HCT116 (cell line): Measurements from ENCODE around the gene AAK1. TPM values are rescaled to one million over a fixed set of nuclear protein-coding genes. Genes with fewer than 3 reads are reported as not detected.

ENCODE experiments used
- ATAC-seq: fragments of 200-7000 bp; cut with Tn5 transposase; 2 replicates; pipeline ENCODE4 v1.9.1; 2020; ENCODE audit warnings: mild to moderate bottlenecking, moderate library complexity
- BruUV-seq: library from RNA; stranded (reverse); fragments of 400-500 nt; replicated peaks from 2 replicates; lab custom pipeline; 2021; lab: Mats Ljungman, UMichigan
- CTCF ChIA-PET: fragments of 300-600 bp; sonication (Branson Sonifier 250); formaldehyde crosslinking; loops from one replicate; lab custom pipeline; 2021; ENCODE audit warnings: antibody characterized with exemption; lab: Charles Lee
- POLR2A ChIA-PET: fragments of 300-600, 350-600 bp; sonication (Branson Sonifier 250); formaldehyde crosslinking; loops from one replicate; lab custom pipeline; 2021; ENCODE audit warnings: antibody characterized with exemption; lab: Charles Lee
- RAD21 ChIA-PET, 2 experiments: fragments of 300-600 bp; sonication (Branson Sonifier 250); formaldehyde crosslinking; loops; one replicate each; lab custom pipeline; 2023; ENCODE audit warnings: low total read pairs in 2 of 2; ENCODE audit not compliant: uncharacterized antibody in 2 of 2, unreplicated experiment in 2 of 2, low non-redundant PET in 1 of 2; lab: Charles Lee
- DNase-seq: peaks from one replicate; pipeline ENCODE4 v3.0.0-alpha.2; 2010; ENCODE audit warnings: low read depth, low spot score
- H2AFZ ChIP-seq: fragments of 200-600 bp; shearing (Covaris generic), sonication (generic); 2 replicates; pipeline ENCODE4 v1.6.1; 2017; ENCODE audit warnings: low read depth, mixed run types, mixed read lengths, antibody characterized with exemption, low read length; ENCODE audit not compliant: poor library complexity, severe bottlenecking
- H3K27ac ChIP-seq: 2 replicates; pipeline ENCODE4 v1.5.1; 2012; ENCODE audit warnings: low read depth, low read length
- H3K27me3 ChIP-seq: fragments of 200-600 bp; sonication (generic); 2 replicates; pipeline ENCODE4 v1.6.1; 2016; ENCODE audit warnings: mixed run types, low read length, mixed read lengths; ENCODE audit not compliant: insufficient read depth
- H3K36me3 ChIP-seq, 2 experiments: fragments of 200-500 bp in 1 of 2; fragments of 200-600 bp in 1 of 2; sonication (Bioruptor generic) in 1 of 2; sonication (generic) in 1 of 2; 2 replicates each; pipeline versions ENCODE4 v1.5.1 to v1.6.1; 2014 to 2016; ENCODE audit warnings: low read length in 2 of 2, inconsistent platforms in 1 of 2, mixed read lengths in 1 of 2, mixed run types in 1 of 2; ENCODE audit not compliant: insufficient read depth in 2 of 2, control insufficient read depth in 1 of 2
- H3K4me1 ChIP-seq, 2 experiments: fragments of 200-600 bp in 1 of 2; sonication (generic) in 1 of 2; 2 replicates each; pipeline versions ENCODE4 v1.5.1 to v1.6.1; 2012 to 2017; ENCODE audit warnings: low read length in 2 of 2, inconsistent platforms in 1 of 2, mild to moderate bottlenecking in 1 of 2, mixed read lengths in 1 of 2, mixed run types in 1 of 2, moderate library complexity in 1 of 2; ENCODE audit not compliant: insufficient read depth in 2 of 2, control insufficient read depth in 1 of 2
- H3K4me2 ChIP-seq: fragments of 200-600 bp; sonication (generic); 2 replicates; pipeline ENCODE4 v1.6.1; 2017; ENCODE audit warnings: mixed run types, low read length, mixed read lengths
- H3K4me3 ChIP-seq, 2 experiments: fragments of 200-600 bp in 1 of 2; sonication (generic) in 1 of 2; replicated peaks in 1 of 2; 2 replicates each; pipeline ENCODE4 v1.5.1; 2011 to 2016; ENCODE audit warnings: low read length in 2 of 2, control low read depth in 1 of 2, low read depth in 1 of 2, mild to moderate bottlenecking in 1 of 2, mixed read lengths in 1 of 2, mixed run types in 1 of 2
- H3K79me2 ChIP-seq: fragments of 200-600 bp; sonication (generic); 2 replicates; pipeline ENCODE4 v1.6.1; 2017; ENCODE audit warnings: mild to moderate bottlenecking, mixed run types, low read length, moderate library complexity, mixed read lengths; ENCODE audit not compliant: insufficient read depth
- H3K9ac ChIP-seq: fragments of 200-600 bp; sonication (generic); 2 replicates; pipeline ENCODE4 v1.6.1; 2016; ENCODE audit warnings: low read length, mixed read lengths
- H3K9me2 ChIP-seq: fragments of 200-600 bp; sonication (generic), shearing (Covaris generic); 2 replicates; pipeline ENCODE4 v1.6.1; 2017; ENCODE audit warnings: mixed run types, mild to moderate bottlenecking, moderate library complexity; ENCODE audit not compliant: insufficient read depth
- H3K9me3 ChIP-seq, 2 experiments: fragments of 200-500 bp in 1 of 2; fragments of 200-600 bp in 1 of 2; sonication (Bioruptor generic) in 1 of 2; sonication (generic) in 1 of 2; 2 replicates each; pipeline ENCODE4 v1.6.1; 2014 to 2017; ENCODE audit warnings: low read length in 2 of 2, mixed read lengths in 2 of 2, inconsistent platforms in 1 of 2, low read depth in 1 of 2, mild to moderate bottlenecking in 1 of 2, mixed run types in 1 of 2, moderate library complexity in 1 of 2; ENCODE audit not compliant: control insufficient read depth in 1 of 2, insufficient read depth in 1 of 2
- H4K20me1 ChIP-seq: fragments of 200-600 bp; sonication (generic), shearing (Covaris generic); 2 replicates; pipeline ENCODE4 v1.6.1; 2017; ENCODE audit warnings: mixed run types, mild to moderate bottlenecking, moderate library complexity; ENCODE audit not compliant: insufficient read depth
- CBX3 ChIP-seq: IDR thresholded peaks from 2 replicates; pipeline ENCODE4 v1.6.1; 2012; ENCODE audit warnings: low read depth
- CEBPB ChIP-seq: IDR thresholded peaks from 2 replicates; pipeline ENCODE4 v1.6.1; 2012; ENCODE audit warnings: low read depth
- CTCF ChIP-seq, 3 experiments: fragments of 200-600 bp in 1 of 3; sonication (generic) in 1 of 3; IDR thresholded peaks in 2 of 3; conservative IDR thresholded peaks in 1 of 3; 2 replicates each; pipeline ENCODE4 v1.5.1; 2012 to 2017; ENCODE audit warnings: low read depth in 2 of 3, low read length in 2 of 3, antibody characterized with exemption in 1 of 3, borderline replicate concordance in 1 of 3, control low read depth in 1 of 3, mild to moderate bottlenecking in 1 of 3, mixed read lengths in 1 of 3, mixed run types in 1 of 3, moderate library complexity in 1 of 3; ENCODE audit not compliant: insufficient read depth in 1 of 3
- EGR1 ChIP-seq: IDR thresholded peaks from 2 replicates; pipeline ENCODE4 v1.6.1; 2012; ENCODE audit warnings: low read depth
- ELF1 ChIP-seq: IDR thresholded peaks from 2 replicates; pipeline ENCODE4 v1.6.1; 2012; ENCODE audit warnings: low read depth, borderline replicate concordance
- EZH2 ChIP-seq: fragments of 200-600 bp; sonication (generic); IDR thresholded peaks from 2 replicates; pipeline ENCODE4 v1.6.1; 2017; ENCODE audit warnings: antibody characterized with exemption, mixed run types
- EZH2phosphoT487 ChIP-seq: fragments of 200-600 bp; IDR thresholded peaks from 2 replicates; pipeline ENCODE4 v1.6.1; 2018; ENCODE audit warnings: antibody characterized with exemption, borderline replicate concordance
- FOSL1 ChIP-seq: IDR thresholded peaks from 2 replicates; pipeline ENCODE4 v1.6.1; 2012; ENCODE audit warnings: low read depth
- JUND ChIP-seq: IDR thresholded peaks from 2 replicates; pipeline ENCODE4 v1.6.1; 2012
- POLR2A ChIP-seq: IDR thresholded peaks from 2 replicates; pipeline ENCODE4 v1.7.0; 2011; ENCODE audit warnings: borderline replicate concordance; ENCODE audit not compliant: insufficient read depth, insufficient read length; ENCODE audit errors: extremely low read depth
- POLR2AphosphoS5 ChIP-seq: IDR thresholded peaks from 2 replicates; pipeline ENCODE4 v1.6.1; 2011; ENCODE audit warnings: mild to moderate bottlenecking, low read depth, low read length, moderate library complexity
- RAD21 ChIP-seq: IDR thresholded peaks from 2 replicates; pipeline ENCODE4 v1.6.1; 2012; ENCODE audit warnings: low read depth, mild to moderate bottlenecking
- SIN3A ChIP-seq: IDR thresholded peaks from 2 replicates; pipeline ENCODE4 v1.6.1; 2012; ENCODE audit warnings: low read depth
- SP1 ChIP-seq: IDR thresholded peaks from 2 replicates; pipeline ENCODE4 v1.6.1; 2012; ENCODE audit warnings: low read depth
- SRF ChIP-seq: IDR thresholded peaks from 2 replicates; pipeline ENCODE4 v1.6.1; 2012; ENCODE audit warnings: low read depth
- TCF7L2 ChIP-seq: IDR thresholded peaks from 2 replicates; pipeline ENCODE4 v1.7.0; 2011; ENCODE audit warnings: borderline replicate concordance, inconsistent platforms; ENCODE audit not compliant: insufficient read depth, insufficient read length; ENCODE audit errors: extremely low read depth
- YY1 ChIP-seq: IDR thresholded peaks from 2 replicates; pipeline ENCODE4 v1.6.1; 2011; ENCODE audit warnings: low read length, low read depth, moderate library complexity, mild to moderate bottlenecking; ENCODE audit not compliant: insufficient replicate concordance; ENCODE audit errors: extremely low read depth
- ZNF274 ChIP-seq: fragments of 200-500 bp; sonication (Bioruptor generic); IDR thresholded peaks from 2 replicates; pipeline ENCODE4 v1.6.1; 2014; ENCODE audit warnings: mild to moderate bottlenecking, low read depth, low read length, inconsistent platforms
- intact Hi-C: fragments of 100-400 bp; cut with micrococcal nuclease; formaldehyde crosslinking; loops from 2 replicates; pipeline ENCODE4 v1.10.0; 2022
- total RNA-seq: library from RNA; stranded (reverse); gene quantifications from one replicate; pipeline ENCODE4 v1.2.1, GENCODE V29; 2021; ENCODE audit not compliant: unreplicated experiment
- TF ChIP-seq, protein P1 (sequence below): IDR thresholded peaks from 2 replicates; pipeline ENCODE4 v1.6.1; 2012
- TF ChIP-seq, protein P2 (sequence below): IDR thresholded peaks from 2 replicates; pipeline ENCODE4 v1.6.1; 2012
- TF ChIP-seq, protein P3 (sequence below): IDR thresholded peaks from 2 replicates; pipeline ENCODE4 v1.6.1; 2012; ENCODE audit warnings: low read depth

Gene AAK1
- total RNA-seq, 1 experiment from 2014 or later: 32.0 TPM

GRCh38 chr2:69601179-69601612 is 42.3 kb downstream of the AAK1 start:
- H4K20me1 ChIP-seq: no peaks in the 10 kb centered on the region
- H3K4me2 ChIP-seq: peak overlapping the region; percentile 48
- H3K4me3 ChIP-seq: no peak overlapping the region
- H3K36me3 ChIP-seq: no peaks in the 10 kb centered on the region
- ChIA-PET CTCF (interaction anchor here (1.0 kb wide), 1 partner anchor 36 kb away, joined by 4 read pairs; no protein-coding TSS in a partner anchor), RAD21 (no interaction called here), POLR2A (no interaction called here)
- no peak overlapping the region for H2AFZ ChIP-seq
- no peaks in the 10 kb centered on the region for H3K79me2 ChIP-seq
- no peak overlapping the region for H3K9ac ChIP-seq
- intact Hi-C loops: no loop called here
- no peaks in the 10 kb centered on the region for H3K9me3 ChIP-seq
- H3K4me1 ChIP-seq: peaks cover 15 to 25% of the 10 kb centered on the region in 2 experiments
- peak; percentile 61 for DNase-seq
- no peaks in the 10 kb centered on the region for H3K9me2 ChIP-seq
- no TSS peak for BruUV-seq
- ATAC-seq: peak; percentile 96
- no peaks in the 10 kb centered on the region for H3K27me3 ChIP-seq
- peak overlapping the region; percentile 19; the same call in 1 of the 2 replicates for H3K27ac ChIP-seq
- TF ChIP-seq ZNF274 (no peak), RAD21 (peak; percentile 8; the same call in 1 of the 2 replicates), POLR2AphosphoS5 (no peak), CTCF (IDR thresholded peaks at IDR 0.05 in 2 of 3, conservative IDR thresholded peaks at IDR 0.05 in 1 of 3; ENCODE audit: borderline replicate concordance in 1 of 3, insufficient read depth in 1 of 3, low read depth in 2 of 3, low read length in 2 of 3) (no peak), FOSL1 (peak; percentile 72; the same call in 1 of the 2 replicates), TCF7L2 (no peak), SIN3A (no peak; the same call in 1 of the 2 replicates), EGR1 (no peak), YY1 (no peak), CEBPB (peak; percentile 30; the same call in 1 of the 2 replicates), JUND (peak; percentile 58), CBX3 (peak; percentile 58; the same call in 1 of the 2 replicates), EZH2phosphoT487 (no peak), POLR2A (no peak), SP1 (peak; percentile 54), EZH2 (no peak), SRF (no peak), ELF1 (no peak)
- TF ChIP-seq, protein P1, sequence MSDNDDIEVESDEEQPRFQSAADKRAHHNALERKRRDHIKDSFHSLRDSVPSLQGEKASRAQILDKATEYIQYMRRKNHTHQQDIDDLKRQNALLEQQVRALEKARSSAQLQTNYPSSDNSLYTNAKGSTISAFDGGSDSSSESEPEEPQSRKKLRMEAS: no peak
- TF ChIP-seq, protein P2, sequence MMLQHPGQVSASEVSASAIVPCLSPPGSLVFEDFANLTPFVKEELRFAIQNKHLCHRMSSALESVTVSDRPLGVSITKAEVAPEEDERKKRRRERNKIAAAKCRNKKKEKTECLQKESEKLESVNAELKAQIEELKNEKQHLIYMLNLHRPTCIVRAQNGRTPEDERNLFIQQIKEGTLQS: no peak
- TF ChIP-seq, protein P3, sequence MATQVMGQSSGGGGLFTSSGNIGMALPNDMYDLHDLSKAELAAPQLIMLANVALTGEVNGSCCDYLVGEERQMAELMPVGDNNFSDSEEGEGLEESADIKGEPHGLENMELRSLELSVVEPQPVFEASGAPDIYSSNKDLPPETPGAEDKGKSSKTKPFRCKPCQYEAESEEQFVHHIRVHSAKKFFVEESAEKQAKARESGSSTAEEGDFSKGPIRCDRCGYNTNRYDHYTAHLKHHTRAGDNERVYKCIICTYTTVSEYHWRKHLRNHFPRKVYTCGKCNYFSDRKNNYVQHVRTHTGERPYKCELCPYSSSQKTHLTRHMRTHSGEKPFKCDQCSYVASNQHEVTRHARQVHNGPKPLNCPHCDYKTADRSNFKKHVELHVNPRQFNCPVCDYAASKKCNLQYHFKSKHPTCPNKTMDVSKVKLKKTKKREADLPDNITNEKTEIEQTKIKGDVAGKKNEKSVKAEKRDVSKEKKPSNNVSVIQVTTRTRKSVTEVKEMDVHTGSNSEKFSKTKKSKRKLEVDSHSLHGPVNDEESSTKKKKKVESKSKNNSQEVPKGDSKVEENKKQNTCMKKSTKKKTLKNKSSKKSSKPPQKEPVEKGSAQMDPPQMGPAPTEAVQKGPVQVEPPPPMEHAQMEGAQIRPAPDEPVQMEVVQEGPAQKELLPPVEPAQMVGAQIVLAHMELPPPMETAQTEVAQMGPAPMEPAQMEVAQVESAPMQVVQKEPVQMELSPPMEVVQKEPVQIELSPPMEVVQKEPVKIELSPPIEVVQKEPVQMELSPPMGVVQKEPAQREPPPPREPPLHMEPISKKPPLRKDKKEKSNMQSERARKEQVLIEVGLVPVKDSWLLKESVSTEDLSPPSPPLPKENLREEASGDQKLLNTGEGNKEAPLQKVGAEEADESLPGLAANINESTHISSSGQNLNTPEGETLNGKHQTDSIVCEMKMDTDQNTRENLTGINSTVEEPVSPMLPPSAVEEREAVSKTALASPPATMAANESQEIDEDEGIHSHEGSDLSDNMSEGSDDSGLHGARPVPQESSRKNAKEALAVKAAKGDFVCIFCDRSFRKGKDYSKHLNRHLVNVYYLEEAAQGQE: no peak
